Progenitor cell of endocrine pancreas (in vitro differentiated cells): ENCODE data around the gene RNF20. TPM values are rescaled to one million over a fixed set of nuclear protein-coding genes. Genes with fewer than 3 reads are reported as not detected.
"Not testable (repeated sequence)": the region's sequence is repeated elsewhere in the genome, so short reads cannot be mapped to it uniquely, and the experiment has no call there.

Experiments used
- DNase-seq: peaks from one replicate; pipeline ENCODE4 v3.0.0; 2021; ENCODE audit warnings: low spot score; ENCODE audit not compliant: unreplicated experiment
- H3K27ac Mint-ChIP-seq: 2 replicates; pipeline ENCODE4 v1.8.0; 2021; ENCODE audit warnings: mild to moderate bottlenecking, moderate library complexity, mixed read lengths
- H3K27me3 Mint-ChIP-seq: 2 replicates; pipeline ENCODE4 v1.8.0; 2021; ENCODE audit warnings: mixed read lengths
- H3K36me3 Mint-ChIP-seq: 2 replicates; pipeline ENCODE4 v1.8.0; 2022; ENCODE audit warnings: mixed read lengths; ENCODE audit not compliant: insufficient read depth
- H3K4me1 Mint-ChIP-seq: 2 replicates; pipeline ENCODE4 v1.8.0; 2021; ENCODE audit warnings: low read depth, mixed read lengths
- H3K4me3 Mint-ChIP-seq: 2 replicates; pipeline ENCODE4 v1.8.0; 2021; ENCODE audit warnings: low read depth, mild to moderate bottlenecking, moderate library complexity, mixed read lengths
- H3K9me3 Mint-ChIP-seq: 2 replicates; pipeline ENCODE4 v1.8.0; 2021; ENCODE audit warnings: low read depth, mixed read lengths
- total RNA-seq: library from RNA; stranded (reverse); gene quantifications from 2 replicates; pipeline ENCODE4 v1.2.1, GENCODE V29; 2021
- TF ChIP-seq, protein P1 (sequence below): fragments of 200-600 bp; sonication (generic); IDR thresholded peaks from one replicate; pipeline ENCODE4 v1.5.0; 2021; ENCODE audit warnings: antibody characterized with exemption, mild to moderate bottlenecking; ENCODE audit not compliant: unreplicated experiment

RNF20 gene
- total RNA-seq, 1 donor from 2014 or later: 53.9 TPM

DNA sequence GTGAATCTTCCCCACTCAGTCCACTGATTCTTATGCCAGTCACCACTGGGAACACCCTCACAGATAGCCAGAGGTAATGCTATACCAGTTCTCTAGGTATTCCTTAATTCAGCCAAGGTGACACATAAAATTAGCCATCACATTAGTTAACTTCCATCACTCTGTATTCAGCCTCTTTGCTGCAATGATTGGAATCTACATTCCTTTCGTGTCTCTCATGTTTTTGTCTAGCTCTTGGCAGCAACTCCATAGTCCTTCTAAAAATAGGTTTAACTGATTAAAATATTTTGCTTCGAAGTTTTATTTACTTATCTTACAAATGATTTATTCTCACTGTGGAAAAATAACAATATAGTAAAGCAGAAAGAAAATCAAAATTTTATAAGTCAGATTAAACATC, 19.6 kb upstream of the RNF20 start:
- Mint-ChIP-seq H3K4me1 (no peaks in the 10 kb centered on the region), H3K27ac (no peak overlapping the region)

DNA sequence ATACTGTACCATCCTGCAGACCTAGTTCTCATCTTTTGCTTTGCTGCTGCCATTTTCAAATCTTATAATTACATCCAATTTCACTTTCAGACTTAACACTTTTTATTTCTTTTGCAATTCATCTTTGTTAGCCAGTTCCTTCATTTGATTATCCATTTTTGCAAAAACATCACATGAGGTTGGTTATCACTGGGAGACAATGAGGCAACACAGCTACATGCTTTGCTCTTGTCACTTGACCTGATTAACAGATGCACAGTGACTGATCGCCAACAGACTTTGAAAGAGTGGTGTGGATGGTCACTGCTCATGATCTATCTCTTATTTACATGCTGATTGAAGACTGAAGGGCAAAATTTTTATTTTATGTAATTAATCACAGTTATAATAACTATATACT, 17.0 kb upstream of the RNF20 start:
- no peaks in the 10 kb centered on the region for H3K36me3 Mint-ChIP-seq
- H3K9me3 Mint-ChIP-seq: peaks cover 4% of the 10 kb centered on the region
- no peaks in the 10 kb centered on the region for H3K27me3 Mint-ChIP-seq
- TF ChIP-seq, protein P1, sequence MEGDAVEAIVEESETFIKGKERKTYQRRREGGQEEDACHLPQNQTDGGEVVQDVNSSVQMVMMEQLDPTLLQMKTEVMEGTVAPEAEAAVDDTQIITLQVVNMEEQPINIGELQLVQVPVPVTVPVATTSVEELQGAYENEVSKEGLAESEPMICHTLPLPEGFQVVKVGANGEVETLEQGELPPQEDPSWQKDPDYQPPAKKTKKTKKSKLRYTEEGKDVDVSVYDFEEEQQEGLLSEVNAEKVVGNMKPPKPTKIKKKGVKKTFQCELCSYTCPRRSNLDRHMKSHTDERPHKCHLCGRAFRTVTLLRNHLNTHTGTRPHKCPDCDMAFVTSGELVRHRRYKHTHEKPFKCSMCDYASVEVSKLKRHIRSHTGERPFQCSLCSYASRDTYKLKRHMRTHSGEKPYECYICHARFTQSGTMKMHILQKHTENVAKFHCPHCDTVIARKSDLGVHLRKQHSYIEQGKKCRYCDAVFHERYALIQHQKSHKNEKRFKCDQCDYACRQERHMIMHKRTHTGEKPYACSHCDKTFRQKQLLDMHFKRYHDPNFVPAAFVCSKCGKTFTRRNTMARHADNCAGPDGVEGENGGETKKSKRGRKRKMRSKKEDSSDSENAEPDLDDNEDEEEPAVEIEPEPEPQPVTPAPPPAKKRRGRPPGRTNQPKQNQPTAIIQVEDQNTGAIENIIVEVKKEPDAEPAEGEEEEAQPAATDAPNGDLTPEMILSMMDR: no peak
- no peak for DNase-seq
- H3K27ac Mint-ChIP-seq: no peak overlapping the region
- H3K4me1 Mint-ChIP-seq: no peaks in the 10 kb centered on the region
- H3K4me3 Mint-ChIP-seq: no peak overlapping the region

More for the DNA sequence above, 19.6 kb upstream of the RNF20 start:
- DNase-seq: no peak
- Mint-ChIP-seq H3K4me3 (no peak overlapping the region), H3K27me3 (no peaks in the 10 kb centered on the region), H3K36me3 (no peaks in the 10 kb centered on the region), H3K9me3 (peaks cover 4% of the 10 kb centered on the region)
- TF ChIP-seq, protein P1: no peak

DNA sequence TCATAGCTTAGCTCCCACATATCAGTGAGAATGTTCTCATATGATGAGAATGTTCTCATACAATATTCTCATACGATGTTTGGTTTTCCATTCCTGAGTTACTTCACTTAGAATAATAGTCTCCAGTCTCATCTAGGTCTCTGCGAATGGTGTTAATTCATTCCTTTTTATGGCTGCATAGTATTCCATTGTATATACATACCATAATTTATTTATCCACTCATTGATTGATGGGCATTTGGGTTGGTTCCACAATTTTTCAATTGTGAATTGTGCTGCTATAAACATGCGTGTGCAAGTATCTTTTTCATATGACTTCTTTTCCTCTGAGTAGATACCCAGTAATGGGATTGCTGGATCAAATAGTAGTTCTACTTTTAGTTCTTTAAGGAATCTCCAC, 15.2 kb upstream of the RNF20 start:
- not testable (repeated sequence) for H3K27me3 Mint-ChIP-seq, H3K36me3 Mint-ChIP-seq, H3K4me3 Mint-ChIP-seq, H3K9me3 Mint-ChIP-seq, H3K27ac Mint-ChIP-seq, H3K4me1 Mint-ChIP-seq, DNase-seq

DNA sequence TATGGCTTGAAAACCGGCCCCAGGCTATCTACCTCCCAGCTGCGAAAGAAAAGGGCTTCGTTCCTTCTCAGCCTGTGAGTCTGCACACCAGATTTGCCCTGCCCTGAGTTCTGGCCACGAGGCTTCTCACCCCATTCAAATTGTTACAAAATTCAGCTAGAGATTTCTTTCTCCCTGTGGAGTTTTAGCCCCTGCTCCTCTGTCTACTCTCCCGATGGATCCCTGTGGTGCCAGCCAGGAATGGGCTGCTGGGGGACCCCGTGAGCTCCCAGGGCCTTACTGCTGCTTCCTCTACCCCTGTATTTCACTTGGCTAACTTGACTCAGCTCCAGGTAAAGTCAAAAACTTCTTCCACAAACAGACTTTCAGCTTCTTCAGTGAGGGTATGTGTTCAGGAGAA, 9.3 kb upstream of the RNF20 start:
- Mint-ChIP-seq H3K36me3 (no peaks in the 10 kb centered on the region), H3K4me3 (no peak overlapping the region), H3K27ac (no peak overlapping the region), H3K4me1 (no peaks in the 10 kb centered on the region), H3K27me3 (peaks cover 4% of the 10 kb centered on the region), H3K9me3 (no peaks in the 10 kb centered on the region)
- DNase-seq: no peak
- TF ChIP-seq, protein P1: no peak

DNA sequence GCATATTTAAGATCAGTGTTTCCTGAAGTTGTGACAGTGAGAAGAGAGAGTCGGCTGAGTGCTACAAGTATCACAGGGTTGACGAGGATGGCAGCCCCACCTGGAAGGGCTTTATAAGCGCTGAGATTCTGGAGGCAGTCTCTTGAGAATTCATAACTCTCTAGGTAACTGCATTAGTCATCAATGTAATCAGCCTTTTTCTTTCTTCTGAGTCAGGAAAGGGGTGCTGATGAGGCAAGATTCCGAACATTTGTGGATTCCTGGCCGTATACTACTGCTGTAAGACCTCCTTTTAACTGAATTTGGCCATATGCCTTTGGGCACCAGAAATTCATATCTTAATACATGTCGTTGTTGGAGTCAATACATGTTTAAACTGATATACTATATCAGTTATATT, 6.6 kb upstream of the RNF20 start:
- Mint-ChIP-seq H3K4me1 (no peaks in the 10 kb centered on the region), H3K36me3 (no peaks in the 10 kb centered on the region), H3K27me3 (peaks cover 4% of the 10 kb centered on the region), H3K9me3 (no peaks in the 10 kb centered on the region), H3K27ac (no peak overlapping the region), H3K4me3 (no peak overlapping the region)
- TF ChIP-seq, protein P1: no peak
- no peak for DNase-seq

DNA sequence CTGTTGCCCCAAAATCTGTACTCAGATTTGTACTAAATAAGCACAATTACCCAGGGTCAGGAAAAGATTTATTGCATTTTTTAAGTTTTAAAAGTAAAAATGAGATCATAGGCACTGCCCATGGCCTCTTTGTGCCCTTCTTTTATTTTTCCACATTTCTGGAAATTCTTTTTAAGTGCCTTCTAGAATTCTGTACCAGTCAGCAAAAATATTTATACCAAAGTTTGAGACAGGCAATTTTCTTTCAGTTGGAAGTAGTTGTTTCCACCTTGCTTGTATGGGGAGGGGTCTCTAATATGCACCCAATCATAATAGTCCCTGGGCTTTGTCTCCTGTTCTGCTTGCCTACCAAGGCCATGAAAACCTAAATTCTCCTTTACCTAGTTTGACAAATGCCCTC, 5.6 kb upstream of the RNF20 start:
- Mint-ChIP-seq H3K4me1 (peaks cover 2% of the 10 kb centered on the region), H3K4me3 (no peak overlapping the region), H3K27me3 (peaks cover 4% of the 10 kb centered on the region), H3K27ac (no peak overlapping the region), H3K9me3 (no peaks in the 10 kb centered on the region), H3K36me3 (no peaks in the 10 kb centered on the region)
- TF ChIP-seq, protein P1: no peak
- DNase-seq: no peak
